HG02588 (cell line): Measurements from ENCODE around the gene KASH5.

Experiments used
- ATAC-seq: cut with Tn5 transposase; IDR thresholded peaks from one replicate; pipeline ENCODE4 v1.9.1; 2021; ENCODE audit warnings: mild to moderate bottlenecking, moderate library complexity; ENCODE audit not compliant: unreplicated experiment

KASH5 gene

DNA sequence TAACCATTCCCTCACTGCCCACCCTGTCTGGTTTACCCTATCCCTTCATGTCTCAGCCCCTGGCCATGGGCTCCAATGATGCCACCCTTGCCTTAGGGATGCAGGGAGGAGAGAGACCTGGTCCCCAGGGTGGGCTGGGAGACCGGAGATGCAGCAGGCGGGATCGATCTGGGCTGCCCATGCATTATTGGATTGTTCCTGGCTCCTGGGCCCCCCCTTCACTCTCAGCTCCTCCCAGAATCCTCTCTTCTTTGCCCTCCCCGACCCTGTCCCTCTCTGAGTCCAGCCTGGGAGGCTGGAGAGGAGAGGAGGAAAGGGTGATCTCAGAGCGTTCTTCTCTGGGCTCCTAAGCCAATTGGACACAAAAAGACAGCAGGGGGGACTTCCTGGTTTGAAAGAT lies 5.8 kb downstream of the KASH5 start:
- no peak for ATAC-seq

DNA sequence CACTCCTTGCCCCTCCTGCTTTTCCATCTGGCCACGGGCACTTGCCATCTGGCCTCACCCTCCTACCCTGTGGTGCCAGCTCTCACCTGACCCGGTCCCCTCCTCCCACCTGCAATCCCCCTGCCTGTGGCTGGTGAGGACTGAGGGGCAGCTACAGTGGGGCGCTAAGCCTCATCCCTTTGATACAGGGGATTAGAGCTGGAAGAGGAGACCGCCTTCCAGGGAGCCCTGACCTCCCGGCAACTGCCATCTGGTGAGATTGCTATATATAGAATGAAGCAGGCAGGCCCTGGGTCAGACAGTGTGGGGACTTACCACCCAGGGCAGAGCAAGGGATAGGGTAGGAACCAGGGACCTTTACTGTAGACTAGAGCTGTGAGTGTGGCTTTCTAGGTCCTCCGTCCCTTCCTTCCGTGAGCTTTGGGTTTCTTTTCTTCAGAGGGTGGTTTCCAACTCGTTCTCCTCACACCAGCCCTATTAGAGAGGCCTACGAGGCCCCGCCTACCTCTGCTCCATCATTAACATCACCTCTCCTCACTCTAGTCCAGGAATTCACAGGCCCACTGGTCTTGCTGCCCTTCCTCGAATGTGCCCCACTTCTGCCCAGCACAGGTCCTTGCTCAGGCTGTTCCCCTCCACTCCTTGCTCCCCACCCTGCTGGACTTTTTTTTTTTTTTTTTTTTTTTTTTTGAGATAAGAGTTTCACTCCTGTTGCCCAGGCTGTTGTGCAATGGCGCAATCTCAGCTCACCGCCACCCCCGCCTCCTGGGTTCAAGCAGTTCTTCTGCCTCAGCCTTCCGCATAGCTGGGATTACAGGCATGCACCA lies 7.7 kb downstream of the KASH5 start:
- no peak for ATAC-seq

DNA sequence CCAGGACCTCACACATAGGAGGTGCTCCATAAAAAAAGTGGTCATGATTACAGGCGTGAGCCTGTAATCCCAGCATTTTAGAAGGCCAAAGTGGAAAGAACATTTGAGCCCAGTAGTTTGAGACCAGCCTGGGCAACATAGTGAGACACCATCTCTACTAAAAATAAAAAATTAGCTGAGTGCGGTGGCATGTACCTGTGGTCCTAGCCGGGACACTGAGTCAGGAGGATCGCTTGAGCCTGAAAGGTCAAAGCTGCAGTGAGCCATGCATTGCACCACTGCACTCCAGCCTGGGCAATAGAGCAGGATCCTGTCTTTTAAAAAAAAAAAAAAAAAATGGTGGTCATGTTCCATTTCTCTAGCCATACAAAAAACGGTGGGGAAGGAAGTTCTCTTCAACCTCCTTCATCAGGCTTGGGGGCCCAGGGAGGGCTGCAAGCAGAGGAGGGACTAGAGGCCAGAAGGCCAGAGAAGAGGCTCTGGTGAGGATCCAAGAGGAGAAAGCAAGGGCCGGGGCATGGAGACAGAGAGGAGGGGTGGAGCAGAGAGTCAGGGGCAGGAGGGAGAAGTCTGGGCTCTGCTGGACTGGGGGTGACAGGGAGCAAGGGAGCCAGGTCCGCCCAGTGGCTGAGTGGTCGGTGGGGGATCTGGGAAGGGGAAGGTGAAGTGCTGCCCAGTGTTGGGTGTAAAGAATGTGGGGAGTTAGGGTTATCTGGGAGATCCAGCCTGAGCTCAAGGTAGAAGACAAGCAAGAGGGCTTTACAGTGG lies 8.9 kb downstream of the KASH5 start:
- ATAC-seq, result no peak

DNA sequence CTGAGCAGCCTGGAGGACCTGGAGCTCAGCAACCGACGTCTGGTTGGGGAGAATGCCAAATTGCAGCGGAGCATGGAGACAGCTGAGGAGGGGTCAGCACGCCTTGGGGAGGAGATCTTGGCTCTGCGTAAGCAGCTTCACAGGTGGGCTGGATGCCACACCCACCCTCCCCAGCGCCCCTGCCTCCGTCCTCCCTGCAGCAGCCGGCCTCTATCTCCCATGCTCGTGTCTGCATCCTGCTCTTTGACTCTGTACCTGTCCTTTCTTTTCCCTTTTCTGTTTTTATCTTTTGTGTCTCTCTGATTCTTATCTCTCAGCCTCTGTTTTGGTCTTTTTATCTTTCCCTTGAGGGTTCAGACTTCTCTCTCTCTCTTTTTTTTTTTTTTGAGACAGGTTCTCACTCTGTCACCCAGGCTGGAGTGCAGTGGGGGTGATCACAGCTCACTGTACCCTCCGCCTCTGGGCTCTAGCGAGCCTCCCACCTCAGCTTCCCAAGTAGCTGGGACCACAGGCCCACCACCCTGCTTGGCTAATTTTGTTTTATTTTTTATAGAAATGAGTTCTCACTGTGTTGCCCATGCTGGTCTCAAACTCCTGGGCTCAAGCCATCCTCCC lies 10.1 kb downstream of the KASH5 start:
- no peak for ATAC-seq

DNA sequence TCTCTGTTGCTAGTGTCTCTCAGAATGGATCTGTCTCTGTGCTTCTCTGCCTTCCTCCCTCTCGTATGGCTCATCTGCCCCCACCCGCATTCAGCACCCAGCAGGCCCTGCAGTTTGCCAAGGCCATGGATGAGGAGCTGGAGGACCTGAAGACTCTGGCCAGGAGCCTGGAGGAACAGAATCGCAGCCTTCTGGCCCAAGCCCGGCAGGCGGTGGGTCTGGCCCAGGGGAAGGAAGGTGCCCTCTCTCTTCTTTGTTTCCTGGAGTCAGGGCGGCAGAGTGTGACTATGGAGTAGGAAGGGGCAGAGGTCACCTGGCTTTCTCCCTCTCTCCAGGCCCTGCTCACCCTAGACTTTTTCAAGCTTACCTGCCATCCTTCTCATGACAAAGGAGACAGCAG lies 10.9 kb downstream of the KASH5 start:
- ATAC-seq, result no peak

DNA sequence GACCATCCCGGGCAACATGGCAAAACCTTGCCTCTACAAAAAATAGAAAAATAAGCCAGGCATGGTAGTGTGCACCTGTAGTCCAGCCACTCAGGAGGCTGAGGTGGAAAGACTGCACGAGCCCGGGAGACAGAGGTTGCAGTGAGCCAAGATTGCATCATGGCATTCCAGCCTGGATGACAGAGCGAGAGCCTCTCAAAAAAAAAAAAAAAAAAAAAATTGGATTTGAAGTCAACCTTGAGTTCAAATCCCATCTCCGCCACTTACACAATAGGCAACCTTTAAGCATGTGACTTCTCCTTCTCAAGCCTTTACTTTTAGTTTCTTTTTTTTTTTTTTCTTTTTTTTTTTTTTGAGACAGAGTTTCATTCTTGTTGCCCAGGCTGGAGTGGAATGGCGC lies 12.0 kb downstream of the KASH5 start:
- no peak for ATAC-seq

DNA sequence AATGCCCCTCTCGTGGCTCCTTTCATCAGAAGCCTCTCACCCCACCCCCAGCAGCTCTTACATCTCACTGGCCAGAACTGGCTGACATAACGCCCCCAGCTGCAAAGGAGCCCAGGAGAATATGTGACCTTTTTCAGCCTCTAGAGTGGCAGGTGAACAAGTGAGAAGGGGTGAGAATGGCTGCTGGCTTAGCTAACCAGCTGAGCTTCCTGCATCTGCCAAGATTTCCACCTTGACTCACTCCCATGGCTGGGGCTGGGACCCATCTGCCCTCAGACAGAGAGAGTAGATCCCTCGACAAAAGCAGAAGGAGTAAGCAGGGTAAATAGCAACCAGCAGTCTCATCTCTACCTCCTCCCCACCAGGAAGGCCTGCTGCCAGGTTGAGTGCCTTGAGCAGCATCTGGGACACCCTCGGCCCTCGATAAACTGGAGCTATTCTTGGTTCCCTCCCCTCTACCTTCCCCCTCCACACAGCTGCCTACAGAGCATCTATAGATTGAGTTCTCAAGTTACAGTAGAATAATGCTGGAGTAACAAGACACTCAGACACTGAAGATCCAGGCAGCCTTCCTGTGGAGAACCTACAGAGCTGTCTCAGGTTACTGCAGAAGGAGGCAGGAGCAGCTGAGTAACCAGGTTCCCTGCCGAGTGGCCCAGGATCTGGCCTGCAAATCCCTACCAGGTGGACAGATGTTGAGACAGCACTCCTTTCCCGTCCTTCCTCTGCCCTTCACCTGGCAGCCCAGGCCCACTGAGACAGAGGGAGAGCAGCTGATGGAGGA lies 15.5 kb downstream of the KASH5 start:
- no peak for ATAC-seq

DNA sequence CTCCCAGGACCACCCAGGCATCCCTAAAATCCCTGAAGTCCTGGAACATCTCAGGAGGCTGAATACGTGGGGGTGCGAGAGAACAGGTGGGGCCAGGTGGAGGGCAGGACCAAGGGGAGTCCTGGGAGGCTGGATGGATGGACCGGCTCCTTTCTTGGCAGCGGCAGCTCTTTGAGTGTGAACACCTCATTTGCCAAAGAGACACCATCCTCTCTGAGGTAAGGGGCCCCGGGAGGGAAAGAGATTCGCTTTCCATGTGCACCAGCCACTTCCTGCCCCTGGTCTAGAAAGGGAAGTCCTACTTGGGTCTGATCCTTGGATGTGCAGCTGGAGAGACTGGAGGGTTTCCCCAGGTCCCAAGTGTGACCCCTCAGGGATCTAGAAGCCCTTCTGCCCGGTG lies 19.0 kb downstream of the KASH5 start:
- no peak for ATAC-seq

DNA sequence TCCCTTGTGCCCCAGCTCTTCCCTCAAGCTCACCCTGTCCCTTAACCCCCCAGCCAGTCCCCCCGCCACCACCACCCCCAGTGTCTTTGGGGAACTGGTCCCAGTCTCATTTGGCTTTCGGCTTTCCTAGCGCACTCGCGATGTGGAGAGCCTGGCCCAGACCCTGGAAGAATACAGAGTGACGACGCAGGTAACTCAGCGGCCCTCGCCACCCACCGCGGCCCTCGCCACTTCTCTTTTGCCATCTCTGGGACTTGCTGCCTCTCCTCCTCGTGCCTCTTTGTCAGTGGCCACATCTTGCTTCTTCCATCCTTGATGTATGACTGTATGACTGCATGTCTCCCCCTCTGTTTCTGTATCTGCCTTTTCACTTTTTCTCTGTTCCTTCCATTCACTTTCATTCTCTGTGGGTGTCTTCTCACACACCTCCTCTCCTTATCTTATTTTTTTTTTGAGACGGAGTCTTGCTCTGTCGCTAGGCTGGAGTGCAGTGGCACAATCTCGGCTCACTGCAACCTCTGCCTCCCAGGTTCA lies 19.5 kb downstream of the KASH5 start:
- no peak for ATAC-seq

DNA sequence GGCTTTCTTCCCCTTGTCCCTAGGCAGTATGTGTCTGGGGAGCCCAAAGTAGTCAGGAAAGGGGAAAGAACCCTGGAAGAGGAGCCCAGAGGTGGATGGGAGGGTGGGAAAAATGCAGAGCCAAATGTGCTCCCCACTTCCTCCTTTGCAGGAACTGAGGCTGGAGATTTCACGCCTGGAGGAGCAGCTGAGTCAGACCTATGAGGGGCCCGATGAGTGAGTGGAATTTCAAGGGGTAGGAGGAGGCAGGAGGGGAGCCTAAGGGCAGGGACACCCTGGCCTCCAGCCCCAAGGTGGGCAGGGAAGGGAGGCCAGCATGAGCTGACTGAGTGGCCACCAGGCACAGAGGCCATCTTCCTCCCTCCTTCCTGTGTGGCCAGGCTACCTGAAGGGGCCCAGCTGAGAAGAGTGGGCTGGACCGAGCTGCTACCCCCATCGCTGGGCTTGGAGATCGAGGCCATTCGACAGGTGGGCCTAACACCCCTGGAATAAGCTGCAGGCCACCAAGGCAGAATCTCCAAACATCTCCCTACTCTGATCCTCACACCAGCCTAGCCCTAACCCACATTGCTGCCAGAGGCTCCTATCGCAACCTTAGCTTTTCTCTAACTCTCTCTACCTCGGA lies 20.9 kb downstream of the KASH5 start:
- ATAC-seq, result no peak

DNA sequence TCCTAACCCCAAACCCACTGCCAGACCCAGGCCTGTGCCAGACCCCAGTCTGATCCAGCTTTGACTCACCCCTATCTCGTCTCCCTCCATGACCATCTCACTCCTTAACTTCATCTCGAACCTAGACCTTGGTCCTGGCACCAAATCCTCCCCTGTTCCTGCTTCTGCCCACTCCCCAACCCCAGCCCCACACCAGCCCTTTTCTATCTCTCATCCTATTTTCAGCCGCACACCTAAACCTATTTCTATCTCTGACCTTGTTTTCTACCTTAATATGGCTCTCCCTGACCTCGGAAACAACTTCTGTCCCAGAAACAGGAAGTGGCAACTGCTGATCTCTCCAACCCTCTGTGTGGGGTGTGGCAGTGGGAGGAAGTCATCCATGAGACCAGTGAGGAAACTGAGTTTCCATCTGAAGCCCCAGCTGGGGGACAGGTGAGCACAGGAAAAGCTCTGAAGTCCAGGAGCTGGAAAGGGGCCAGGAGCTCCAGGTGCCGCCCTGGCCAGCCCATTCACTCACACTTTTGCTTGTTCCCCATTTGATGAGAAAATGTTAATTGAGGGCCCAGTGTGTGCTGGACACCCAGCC lies 21.5 kb downstream of the KASH5 start:
- no peak for ATAC-seq

DNA sequence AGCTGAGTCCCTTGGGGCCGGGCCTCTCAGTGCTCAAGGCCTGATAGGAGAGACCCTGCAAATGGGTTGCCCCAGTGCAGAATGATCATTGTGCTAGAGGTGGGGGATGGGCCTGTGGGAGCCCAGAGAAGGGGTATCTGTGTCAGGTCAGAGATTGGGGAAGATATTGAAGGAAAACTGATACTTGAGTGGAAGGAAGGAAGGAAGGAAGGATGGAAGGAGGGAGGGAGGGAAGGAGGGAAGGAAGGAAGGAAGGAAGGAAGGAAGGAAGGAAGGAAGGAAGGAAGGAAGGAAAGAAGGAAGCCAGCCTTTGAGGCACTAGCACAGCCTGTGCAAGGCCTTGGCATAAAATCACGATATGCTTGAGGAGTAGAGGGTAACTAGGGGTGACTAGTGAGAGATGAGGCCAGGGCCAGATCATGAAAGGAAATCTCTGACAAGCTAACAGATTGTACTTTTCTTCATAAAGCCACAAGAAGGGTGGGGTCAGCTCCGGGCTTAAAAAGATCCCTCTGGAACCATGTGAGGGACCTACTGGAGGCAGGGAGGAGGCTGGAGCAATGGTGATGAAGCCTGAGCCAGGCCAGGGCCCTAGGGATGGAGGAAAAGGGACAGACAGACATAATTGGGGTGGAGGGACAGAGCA lies 23.8 kb downstream of the KASH5 start:
- ATAC-seq, result no peak

DNA sequence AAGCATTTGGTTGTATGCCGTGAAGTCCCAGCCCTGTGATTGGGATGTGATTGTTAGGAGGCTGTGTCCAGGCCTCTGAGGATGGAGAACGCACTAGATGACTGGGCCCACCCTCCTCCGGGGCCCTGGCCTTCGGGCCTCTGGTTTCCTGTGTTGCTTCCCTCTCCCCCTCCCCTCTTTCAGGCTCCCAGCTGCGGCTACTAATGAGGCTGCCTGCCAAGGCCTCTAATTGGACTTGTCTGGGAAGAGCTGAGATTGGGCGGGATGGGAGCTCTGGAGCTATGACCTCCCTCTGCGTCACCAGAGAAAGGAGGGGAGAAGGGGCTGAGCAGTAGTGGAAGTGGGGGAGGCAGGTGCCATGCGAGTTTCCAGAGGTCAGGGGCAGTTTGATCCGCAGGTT lies 25.3 kb downstream of the KASH5 start:
- ATAC-seq, result no peak

DNA sequence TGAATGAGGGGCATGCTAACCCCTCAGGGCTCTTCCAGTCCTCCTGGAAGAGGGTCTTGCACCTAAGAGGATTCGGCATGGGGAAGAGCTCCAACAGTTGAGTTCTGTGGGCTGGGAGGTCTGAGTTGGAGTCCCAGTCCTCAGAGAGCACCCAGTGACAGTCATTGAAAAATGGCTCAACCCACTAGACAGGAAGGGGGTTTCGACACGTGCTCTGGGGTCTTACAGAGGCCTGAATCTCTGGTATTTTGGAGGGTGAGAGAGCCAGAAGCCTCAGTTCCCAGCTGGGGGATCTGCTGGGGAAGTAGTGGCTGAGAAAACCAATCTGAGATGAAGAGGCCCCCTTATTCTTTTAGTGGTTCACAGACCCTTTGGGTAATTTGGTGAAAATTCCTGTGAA lies 26.2 kb downstream of the KASH5 start:
- ATAC-seq, result no peak

DNA sequence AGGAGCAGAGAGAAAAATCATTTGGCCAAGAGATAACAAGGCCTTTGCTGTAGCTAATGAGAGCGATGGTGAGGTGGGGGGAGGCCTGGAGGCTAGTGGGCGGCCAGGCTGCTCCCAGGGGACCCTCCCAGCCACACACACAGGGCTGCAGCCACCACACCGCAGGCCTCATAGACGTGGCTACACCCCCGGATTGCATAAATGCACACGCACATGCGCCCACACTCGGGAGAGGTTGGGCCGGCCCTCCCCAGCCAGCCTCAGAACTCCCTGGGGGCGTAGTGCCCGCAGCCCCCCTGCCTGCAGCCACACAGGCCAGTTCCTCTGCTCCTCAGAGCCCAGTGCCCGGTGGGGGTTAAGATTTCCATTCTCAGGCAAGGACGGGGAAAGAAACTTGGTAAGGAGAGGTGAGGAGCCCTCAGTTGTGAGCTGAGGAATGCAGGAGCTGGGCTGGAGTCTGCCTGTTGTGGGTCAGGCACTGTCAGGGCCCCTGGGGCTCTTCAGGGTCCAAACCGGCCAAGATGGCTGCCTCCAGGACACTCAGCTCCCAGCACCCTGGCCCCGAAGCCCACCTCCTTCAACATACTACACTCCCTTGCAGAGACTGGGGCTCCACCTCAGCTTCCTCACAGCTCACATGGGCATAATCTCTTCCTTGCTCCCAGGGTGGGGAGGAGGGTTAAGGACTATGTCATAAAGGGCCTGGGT lies 27.2 kb downstream of the KASH5 start:
- ATAC-seq, result no peak

DNA sequence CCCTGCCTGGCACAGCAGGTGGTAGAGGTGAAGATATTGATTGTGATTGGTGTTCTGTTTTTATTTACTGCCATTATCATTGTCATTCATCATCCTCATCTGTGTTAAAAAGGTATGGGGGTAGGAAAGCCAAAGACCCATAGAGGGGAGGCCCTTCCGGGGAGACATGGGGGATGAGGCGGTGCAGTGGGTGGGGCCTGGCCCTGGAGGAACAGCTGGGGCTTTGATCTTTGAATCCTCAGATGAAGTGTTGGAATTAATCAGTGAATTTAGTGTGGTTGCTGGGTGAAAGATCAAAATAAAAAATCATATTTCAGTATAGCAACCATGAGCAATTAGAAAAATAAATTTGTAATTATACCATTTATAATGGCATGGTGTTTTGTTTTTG lies 27.8 kb downstream of the KASH5 start:
- ATAC-seq, result no peak

DNA sequence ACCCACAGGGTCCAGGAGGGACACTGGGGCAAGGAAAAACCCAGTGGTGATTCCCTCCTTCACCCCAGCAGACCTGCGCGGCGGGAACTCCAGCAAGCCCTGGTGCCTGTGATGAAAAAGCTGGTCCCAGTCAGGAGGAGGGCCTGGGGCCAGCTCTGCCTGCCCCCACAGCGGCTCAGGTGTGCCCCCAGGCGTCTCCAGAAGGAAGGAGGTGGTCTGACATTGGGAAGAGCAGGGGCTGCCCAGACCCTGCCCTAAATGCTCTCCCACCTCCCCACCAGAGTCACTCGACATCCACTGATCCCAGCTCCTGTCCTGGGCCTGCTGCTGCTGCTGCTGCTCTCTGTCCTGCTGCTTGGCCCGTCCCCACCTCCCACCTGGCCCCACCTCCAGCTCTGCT lies 29.0 kb downstream of the KASH5 start:
- no peak for ATAC-seq

DNA sequence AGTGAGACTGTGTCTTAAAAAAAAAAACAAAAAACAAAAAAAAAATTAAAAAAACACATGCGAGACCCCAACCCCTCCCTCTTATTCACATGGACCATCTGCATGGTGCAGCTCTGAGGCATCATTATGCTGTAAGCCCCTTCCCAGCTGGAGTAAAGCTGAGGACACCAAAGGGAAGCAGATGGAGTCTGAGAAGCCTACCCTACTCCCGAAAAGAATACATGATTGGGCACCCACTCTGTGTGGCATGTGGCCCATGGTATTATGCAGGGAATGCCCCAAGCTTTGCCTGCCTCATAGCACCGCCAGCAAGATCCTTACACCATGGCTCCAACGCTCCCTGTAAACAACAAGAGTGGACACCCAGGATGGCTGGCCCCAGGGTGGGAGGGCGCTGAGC lies 30.5 kb downstream of the KASH5 start:
- no peak for ATAC-seq

DNA sequence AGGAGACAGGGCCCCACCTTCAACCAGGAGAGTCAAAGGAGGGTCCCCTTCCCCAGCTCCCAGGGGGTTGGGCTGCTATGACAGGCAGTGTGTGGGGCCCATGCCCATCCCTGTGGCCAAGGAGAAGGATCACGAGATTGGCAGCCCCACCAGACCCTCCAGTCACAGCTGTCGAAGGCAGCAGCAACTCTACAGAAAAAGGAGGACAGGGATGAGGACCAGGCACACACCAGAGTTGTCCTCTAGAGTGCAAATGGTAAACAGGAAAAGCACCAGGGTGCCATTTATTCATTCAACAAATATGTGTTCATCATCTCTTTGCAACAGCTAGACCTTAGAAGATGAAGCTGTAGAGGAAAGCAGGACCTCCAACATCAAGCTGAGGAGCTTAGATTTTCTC lies 31.1 kb downstream of the KASH5 start:
- ATAC-seq, result no peak
